Panc1 (cell line): ENCODE data around the gene GPR37L1. TPM values are rescaled to one million over a fixed set of nuclear protein-coding genes. Genes with fewer than 3 reads are reported as not detected.

Experiments
- ATAC-seq: fragments of 200-7000 bp; cut with Tn5 transposase; 2 replicates; pipeline ENCODE4 v1.9.1; 2020; ENCODE audit warnings: mild to moderate bottlenecking, moderate library complexity
- BruUV-seq: library from RNA; stranded (reverse); fragments of 400-500 nt; replicated peaks from 2 replicates; lab custom pipeline; 2021; lab: Mats Ljungman, UMichigan
- CTCF ChIA-PET: fragments of 300-600 bp; sonication (Branson Sonifier 250); formaldehyde crosslinking; loops from one replicate; lab custom pipeline; 2022; ENCODE audit warnings: antibody characterized with exemption; lab: Charles Lee
- POLR2A ChIA-PET: fragments of 300-600 bp; sonication (Branson Sonifier 250); formaldehyde crosslinking; loops from one replicate; lab custom pipeline; 2022; ENCODE audit warnings: antibody characterized with exemption; lab: Charles Lee
- DNase-seq: peaks from one replicate; pipeline ENCODE4 v3.0.0-alpha.2; 2010; ENCODE audit warnings: low read depth, low spot score
- H3K27ac ChIP-seq: 2 replicates; pipeline ENCODE4 v1.5.1; 2011; ENCODE audit warnings: mild to moderate bottlenecking, low read length, inconsistent platforms
- H3K27me3 ChIP-seq: fragments of 200-500 bp; sonication (Bioruptor generic); 2 replicates; pipeline ENCODE4 v1.6.0; 2014; ENCODE audit warnings: low read length, inconsistent platforms; ENCODE audit not compliant: control insufficient read depth, insufficient read depth
- H3K36me3 ChIP-seq: fragments of 200-500 bp; sonication (Bioruptor generic); 2 replicates; pipeline ENCODE4 v1.5.1; 2014; ENCODE audit warnings: inconsistent platforms, mild to moderate bottlenecking, low read length, moderate library complexity; ENCODE audit not compliant: control insufficient read depth, insufficient read depth
- H3K4me1 ChIP-seq: 2 replicates; pipeline ENCODE4 v1.5.1; 2011; ENCODE audit warnings: inconsistent platforms, mild to moderate bottlenecking, low read length, moderate library complexity; ENCODE audit not compliant: control insufficient read depth, insufficient read depth
- H3K4me3 ChIP-seq, 2 experiments: 2 replicates each; pipeline ENCODE4 v1.5.1; 2011 to 2012; ENCODE audit warnings: low read depth in 2 of 2, low read length in 2 of 2, mild to moderate bottlenecking in 2 of 2, inconsistent platforms in 1 of 2, moderate library complexity in 1 of 2
- H3K9me3 ChIP-seq: fragments of 200-500 bp; sonication (Bioruptor generic); 2 replicates; pipeline ENCODE4 v1.5.1; 2014; ENCODE audit warnings: low read depth, mild to moderate bottlenecking, inconsistent platforms, low read length, moderate library complexity; ENCODE audit not compliant: control insufficient read depth, insufficient read depth
- POLR2AphosphoS5 ChIP-seq: IDR thresholded peaks from 2 replicates; pipeline ENCODE4 v1.6.1; 2012; ENCODE audit warnings: mild to moderate bottlenecking, low read depth, low read length, moderate library complexity
- REST ChIP-seq, 2 experiments: IDR thresholded peaks; 2 replicates each; pipeline ENCODE4 v1.6.1; 2011 to 2012; ENCODE audit warnings: low read depth in 2 of 2, control low read depth in 1 of 2, low read length in 1 of 2, mild to moderate bottlenecking in 1 of 2, moderate library complexity in 1 of 2; ENCODE audit not compliant: insufficient read depth in 1 of 2
- SIN3A ChIP-seq: IDR thresholded peaks from 2 replicates; pipeline ENCODE4 v1.6.1; 2012; ENCODE audit warnings: low read depth, mild to moderate bottlenecking, low read length, moderate library complexity, borderline replicate concordance; ENCODE audit not compliant: insufficient read depth
- TCF7L2 ChIP-seq: IDR thresholded peaks from 2 replicates; pipeline ENCODE4 v1.6.1; 2011; ENCODE audit warnings: mild to moderate bottlenecking, low read depth, low read length, inconsistent platforms
- in situ Hi-C: cut with HindIII; loops from 2 replicates; pipeline ENCODE4 v1.10.0; 2016; ENCODE audit warnings: low sequenced_read_pairs, low pct_unique_long_range_greater_than_20kb
- intact Hi-C: fragments of 100-400 bp; cut with micrococcal nuclease; formaldehyde crosslinking; loops from one replicate; pipeline ENCODE4 v1.10.0; 2022; ENCODE audit not compliant: unreplicated experiment
- total RNA-seq: library from RNA; stranded (reverse); gene quantifications from one replicate; pipeline ENCODE4 v1.2.1, GENCODE V29; 2021; ENCODE audit not compliant: unreplicated experiment
- TF ChIP-seq, protein P1 (sequence below): fragments of 450-650 bp; IDR thresholded peaks from 2 replicates; pipeline ENCODE4 v1.5.1; 2017; ENCODE audit warnings: mild to moderate bottlenecking

Gene GPR37L1
- total RNA-seq, 1 experiment from 2014 or later: 0.44 TPM

DNA sequence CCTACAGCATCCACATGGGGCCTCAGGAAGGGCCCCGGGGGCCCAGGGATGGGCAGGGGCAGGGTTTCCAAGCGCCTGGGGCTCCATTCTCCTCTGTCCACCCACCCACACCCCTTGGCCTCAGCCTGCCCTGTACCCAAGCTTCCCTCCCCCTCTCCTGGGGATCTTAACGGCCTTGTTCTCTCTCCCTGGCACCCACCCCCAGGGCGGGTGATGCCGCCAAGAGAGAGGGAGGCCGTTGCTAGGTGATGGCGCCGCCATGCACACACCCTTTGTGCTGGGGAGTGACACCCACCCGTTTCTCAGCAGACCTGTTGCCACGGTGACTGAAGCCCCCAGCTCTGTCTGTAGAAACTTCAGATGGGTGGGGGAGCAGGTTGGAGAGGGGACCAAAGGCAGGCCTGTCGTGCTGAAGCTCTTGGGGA, 7.6 kb downstream of the GPR37L1 start:
- Histone ChIP-seq H3K27ac (no peak overlapping the region), H3K27me3 (no peaks in the 10 kb centered on the region), H3K36me3 (peaks cover 6% of the 10 kb centered on the region), H3K4me1 (peaks cover 5% of the 10 kb centered on the region; the same call in 1 of the 2 replicates), H3K4me3 (no peak overlapping the region), H3K9me3 (no peaks in the 10 kb centered on the region)
- no peak for ATAC-seq
- CTCF ChIA-PET: interaction anchor here (1.3 kb wide), 1 partner anchor 131 kb away, joined by 3 read pairs; no protein-coding TSS in a partner anchor
- BruUV-seq: no TSS peak
- TF ChIP-seq, protein P1, sequence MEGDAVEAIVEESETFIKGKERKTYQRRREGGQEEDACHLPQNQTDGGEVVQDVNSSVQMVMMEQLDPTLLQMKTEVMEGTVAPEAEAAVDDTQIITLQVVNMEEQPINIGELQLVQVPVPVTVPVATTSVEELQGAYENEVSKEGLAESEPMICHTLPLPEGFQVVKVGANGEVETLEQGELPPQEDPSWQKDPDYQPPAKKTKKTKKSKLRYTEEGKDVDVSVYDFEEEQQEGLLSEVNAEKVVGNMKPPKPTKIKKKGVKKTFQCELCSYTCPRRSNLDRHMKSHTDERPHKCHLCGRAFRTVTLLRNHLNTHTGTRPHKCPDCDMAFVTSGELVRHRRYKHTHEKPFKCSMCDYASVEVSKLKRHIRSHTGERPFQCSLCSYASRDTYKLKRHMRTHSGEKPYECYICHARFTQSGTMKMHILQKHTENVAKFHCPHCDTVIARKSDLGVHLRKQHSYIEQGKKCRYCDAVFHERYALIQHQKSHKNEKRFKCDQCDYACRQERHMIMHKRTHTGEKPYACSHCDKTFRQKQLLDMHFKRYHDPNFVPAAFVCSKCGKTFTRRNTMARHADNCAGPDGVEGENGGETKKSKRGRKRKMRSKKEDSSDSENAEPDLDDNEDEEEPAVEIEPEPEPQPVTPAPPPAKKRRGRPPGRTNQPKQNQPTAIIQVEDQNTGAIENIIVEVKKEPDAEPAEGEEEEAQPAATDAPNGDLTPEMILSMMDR: no peak
- TF ChIP-seq REST (IDR thresholded peaks at IDR 0.05; ENCODE audit: insufficient read depth in 1 of 2, low read depth in 2 of 2, low read length in 1 of 2): no peak
- TF ChIP-seq SIN3A: no peak
- TF ChIP-seq TCF7L2: no peak
- TF ChIP-seq POLR2AphosphoS5: no peak
- no peak for DNase-seq
- POLR2A ChIA-PET: interaction anchor here (1.1 kb wide), 1 partner anchor 131 kb away, joined by 5 read pairs; no protein-coding TSS in a partner anchor
- intact Hi-C loops (no loop called here), in situ Hi-C loops (no loop called here)

GRCh38 chr1:202130816-202131522, 8.3 kb downstream of the GPR37L1 start:
- ChIA-PET POLR2A (no interaction called here), CTCF (no interaction called here)
- intact Hi-C loops: no loop called here
- ATAC-seq (no peak), DNase-seq (no peak)
- no TSS peak for BruUV-seq
- in situ Hi-C loops: no loop called here
- H3K27ac ChIP-seq: no peak overlapping the region
- TF ChIP-seq SIN3A (no peak), REST (IDR thresholded peaks at IDR 0.05; ENCODE audit: insufficient read depth in 1 of 2, low read depth in 2 of 2, low read length in 1 of 2) (no peak), TCF7L2 (no peak), POLR2AphosphoS5 (no peak)
- TF ChIP-seq, protein P1: no peak
- no peaks in the 10 kb centered on the region for H3K9me3 ChIP-seq
- no peak overlapping the region for H3K4me3 ChIP-seq
- peaks cover 6% of the 10 kb centered on the region for H3K36me3 ChIP-seq
- no peaks in the 10 kb centered on the region for H3K27me3 ChIP-seq
- peaks cover 5% of the 10 kb centered on the region; the same call in 1 of the 2 replicates for H3K4me1 ChIP-seq
